Caco-2 (cell line): ENCODE data around the gene GDF15. TPM values are rescaled to one million over a fixed set of nuclear protein-coding genes. Genes with fewer than 3 reads are reported as not detected.

Source experiments
- BruUV-seq: library from RNA; stranded (reverse); fragments of 400-500 nt; replicated peaks from 2 replicates; lab custom pipeline; 2021; lab: Mats Ljungman, UMichigan
- CTCF ChIA-PET: fragments of 300-600 bp; sonication (Branson Sonifier 250); formaldehyde crosslinking; loops from one replicate; lab custom pipeline; 2022; ENCODE audit warnings: antibody characterized with exemption; lab: Charles Lee
- POLR2A ChIA-PET: fragments of 300-600 bp; sonication (Branson Sonifier 250); formaldehyde crosslinking; loops from one replicate; lab custom pipeline; 2022; ENCODE audit warnings: antibody characterized with exemption; lab: Charles Lee
- DNase-seq, 2 experiments: peaks; one replicate each; pipeline versions ENCODE4 v3.0.0 to v3.0.0-alpha.2; 2020 to 2022
- H3K27me3 ChIP-seq: replicated peaks from 2 replicates; pipeline ENCODE4 v1.6.0; 2011; ENCODE audit warnings: low read length; ENCODE audit not compliant: control insufficient read depth, insufficient read depth
- H3K36me3 ChIP-seq: 2 replicates; pipeline ENCODE4 v1.5.1; 2011; ENCODE audit warnings: low read length; ENCODE audit not compliant: control insufficient read depth, insufficient read depth
- H3K4me1 ChIP-seq: fragments of 250-450 bp; sonication (Bioruptor Pico); 2 replicates; pipeline ENCODE4 v1.5.1; 2020; ENCODE audit warnings: mild to moderate bottlenecking
- H3K4me3 ChIP-seq: 2 replicates; pipeline ENCODE4 v1.5.1; 2011; ENCODE audit warnings: low read depth, mild to moderate bottlenecking, control low read depth, low read length
- H3K9me3 ChIP-seq: fragments of 250-450 bp; sonication (Bioruptor Pico); 2 replicates; pipeline ENCODE4 v1.5.1; 2020; ENCODE audit warnings: mild to moderate bottlenecking, moderate library complexity
- H3K27ac Mint-ChIP-seq: one replicate; pipeline ENCODE4 v1.8.0; 2022; ENCODE audit warnings: mixed read lengths; ENCODE audit not compliant: unreplicated experiment
- H3K27me3 Mint-ChIP-seq: one replicate; pipeline ENCODE4 v1.8.0; 2022; ENCODE audit warnings: mixed read lengths; ENCODE audit not compliant: insufficient read depth, unreplicated experiment
- H3K36me3 Mint-ChIP-seq: one replicate; pipeline ENCODE4 v1.8.0; 2022; ENCODE audit warnings: mild to moderate bottlenecking, mixed read lengths; ENCODE audit not compliant: insufficient read depth, unreplicated experiment
- H3K4me1 Mint-ChIP-seq: one replicate; pipeline ENCODE4 v1.8.0; 2022; ENCODE audit warnings: low read depth, mixed read lengths; ENCODE audit not compliant: unreplicated experiment
- H3K4me3 Mint-ChIP-seq: one replicate; pipeline ENCODE4 v1.8.0; 2022; ENCODE audit warnings: mild to moderate bottlenecking, moderate library complexity, mixed read lengths; ENCODE audit not compliant: unreplicated experiment
- H3K9me3 Mint-ChIP-seq: one replicate; pipeline ENCODE4 v1.8.0; 2022; ENCODE audit warnings: mixed read lengths; ENCODE audit not compliant: unreplicated experiment
- CTCF ChIP-seq, 2 experiments: fragments of 200-600 bp in 1 of 2; IDR thresholded peaks; 1 replicate in 1 of 2; 2 replicates in 1 of 2; pipeline versions ENCODE4 v1.5.1 to v1.8.0; 2011 to 2022; ENCODE audit warnings: antibody characterized with exemption in 1 of 2, control low read depth in 1 of 2, inconsistent platforms in 1 of 2, low read depth in 1 of 2, low read length in 1 of 2, mild to moderate bottlenecking in 1 of 2, moderate library complexity in 1 of 2; ENCODE audit not compliant: insufficient read depth in 1 of 2, severe bottlenecking in 1 of 2, unreplicated experiment in 1 of 2
- intact Hi-C: fragments of 100-400 bp; cut with micrococcal nuclease; formaldehyde crosslinking; loops from one replicate; pipeline ENCODE4 v1.10.0; 2022; ENCODE audit not compliant: unreplicated experiment
- total RNA-seq: library from RNA; stranded (reverse); gene quantifications from 2 replicates; pipeline ENCODE4 v1.2.3, GENCODE V29; 2022

The GDF15 gene
- total RNA-seq, 1 experiment from 2014 or later = 56.1 TPM

- Histone ChIP-seq H3K27me3 (no peaks in the 10 kb centered on the region), H3K36me3 (no peaks in the 10 kb centered on the region; the same call in 1 of the 2 replicates), H3K4me1 (peaks cover 10% of the 10 kb centered on the region), H3K4me3 (peak overlapping the region; percentile 75), H3K9me3 (no peaks in the 10 kb centered on the region)
- TF ChIP-seq CTCF (IDR thresholded peaks at IDR 0.05; ENCODE audit: insufficient read depth in 1 of 2, low read depth in 1 of 2, low read length in 1 of 2, severe bottlenecking in 1 of 2, unreplicated experiment in 1 of 2) = no peak
- H3K4me3 Mint-ChIP-seq = peak overlapping the region; percentile 78
- peak; percentile 50 to 73 for DNase-seq
- ChIA-PET POLR2A (no interaction called here), CTCF (interaction anchor here (0.7 to 0.9 kb wide), 2 partner anchors 15 to 114 kb away, joined by 3 read pairs; partner anchors contain the start of gene LSM4)
- intact Hi-C loops = no loop called here
- no peaks in the 10 kb centered on the region for H3K27me3 Mint-ChIP-seq
- H3K9me3 Mint-ChIP-seq = peaks cover under 1% of the 10 kb centered on the region
- H3K4me1 Mint-ChIP-seq = peaks cover 10% of the 10 kb centered on the region
- no TSS peak for BruUV-seq
- H3K27ac Mint-ChIP-seq = no peak overlapping the region
- peaks cover 41% of the 10 kb centered on the region for H3K36me3 Mint-ChIP-seq
Measured at GRCh38 chr19:18436671-18437490, 50.9 kb downstream of the GDF15 start.

GRCh38 chr19:18437491-18438330, 51.8 kb downstream of the GDF15 start, which contains the start of gene ISYNA1:
Gene ISYNA1, minus strand, starts transcription at chr19:18438133. Its CDS starts 154 bp downstream, at chr19:18437979.
- peak within 1 kb of the TSS; percentile 78 for H3K4me3 Mint-ChIP-seq
- H3K36me3 Mint-ChIP-seq = peaks cover 49% of the 10 kb centered on the region
- peak within 1 kb of the TSS; percentile 75 for H3K4me3 ChIP-seq
- peaks cover 9% of the 10 kb centered on the region for H3K9me3 Mint-ChIP-seq
- BruUV-seq = no TSS peak
- peaks cover 10% of the 10 kb centered on the region for H3K4me1 ChIP-seq
- H3K9me3 ChIP-seq = no peaks in the 10 kb centered on the region
- ChIA-PET POLR2A (no interaction called here), CTCF (interaction anchor here (0.7 to 0.9 kb wide), 4 partner anchors 11 to 115 kb away, joined by 3 to 6 read pairs (median 3); partner anchors contain the start of gene LSM4)
- peaks cover 16% of the 10 kb centered on the region for H3K4me1 Mint-ChIP-seq
- H3K27ac Mint-ChIP-seq = peak within 1 kb of the TSS; percentile 67
- intact Hi-C loops = loop anchor here (1.0 kb wide), 1 partner anchor 18 kb away; the partner anchor contains the start of gene SSBP4
- H3K36me3 ChIP-seq = no peaks in the 10 kb centered on the region; the same call in 1 of the 2 replicates
- no peaks in the 10 kb centered on the region for H3K27me3 Mint-ChIP-seq
- no peaks in the 10 kb centered on the region for H3K27me3 ChIP-seq
- peak; percentile 56 to 57 for DNase-seq
- no peak for TF ChIP-seq CTCF (IDR thresholded peaks at IDR 0.05; ENCODE audit: insufficient read depth in 1 of 2, low read depth in 1 of 2, low read length in 1 of 2, severe bottlenecking in 1 of 2, unreplicated experiment in 1 of 2)
